Esophagus muscularis mucosa (tissue), 3 donors: ENCODE results near the gene ABCA6.

Experiments
- CTCF ChIP-seq, 3 experiments: fragments of 200-600 bp in 2 of 3; fragments of 450-650 bp in 1 of 3; sonication (generic) in 2 of 3; IDR thresholded peaks; one replicate each; pipeline ENCODE4 v1.5.1; 2017 to 2019; ENCODE audit warnings: antibody characterized with exemption in 3 of 3, mild to moderate bottlenecking in 2 of 3, moderate library complexity in 1 of 3
- POLR2A ChIP-seq: fragments of 450-650 bp; IDR thresholded peaks from one replicate; pipeline ENCODE4 v1.6.1; 2017; ENCODE audit warnings: antibody characterized with exemption, moderate library complexity, mild to moderate bottlenecking, low read depth
- POLR2AphosphoS5 ChIP-seq, 2 donors: sonication (generic); formaldehyde crosslinking; IDR thresholded peaks; one replicate each; pipeline ENCODE4 v1.6.1; 2017; ENCODE audit warnings: antibody characterized with exemption in 2 of 2

- TF ChIP-seq CTCF (IDR thresholded peaks at IDR 0.05) (no peak), POLR2AphosphoS5 (IDR thresholded peaks at IDR 0.05) (no peak), POLR2A (no peak)
Measured at GRCh38 chr17:69154267-69154666, 12.6 kb upstream of the ABCA6 start.
